ENCODE data around the gene KRT5.

DNA sequence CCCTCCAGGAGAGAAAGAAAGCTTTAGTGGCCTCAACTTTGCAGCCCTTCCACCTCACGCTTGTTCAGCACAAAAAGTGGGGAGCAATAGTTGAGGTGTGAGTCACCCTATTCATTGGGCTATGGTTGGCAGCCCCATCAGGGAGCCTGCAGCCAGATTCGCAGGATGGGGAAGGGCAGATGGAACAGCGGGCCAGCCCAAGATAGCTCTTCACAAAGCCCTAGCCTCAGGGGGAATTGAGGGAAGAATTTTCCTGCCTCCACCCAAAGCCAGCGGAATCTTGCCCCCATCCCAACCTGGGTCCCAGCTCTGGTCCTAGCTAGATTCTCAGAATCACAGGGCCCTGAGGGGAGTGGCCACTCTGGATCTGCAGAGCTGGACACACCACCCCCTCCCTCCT is 3.6 kb upstream of the KRT5 start:
- TF ChIP-seq, protein P1, sequence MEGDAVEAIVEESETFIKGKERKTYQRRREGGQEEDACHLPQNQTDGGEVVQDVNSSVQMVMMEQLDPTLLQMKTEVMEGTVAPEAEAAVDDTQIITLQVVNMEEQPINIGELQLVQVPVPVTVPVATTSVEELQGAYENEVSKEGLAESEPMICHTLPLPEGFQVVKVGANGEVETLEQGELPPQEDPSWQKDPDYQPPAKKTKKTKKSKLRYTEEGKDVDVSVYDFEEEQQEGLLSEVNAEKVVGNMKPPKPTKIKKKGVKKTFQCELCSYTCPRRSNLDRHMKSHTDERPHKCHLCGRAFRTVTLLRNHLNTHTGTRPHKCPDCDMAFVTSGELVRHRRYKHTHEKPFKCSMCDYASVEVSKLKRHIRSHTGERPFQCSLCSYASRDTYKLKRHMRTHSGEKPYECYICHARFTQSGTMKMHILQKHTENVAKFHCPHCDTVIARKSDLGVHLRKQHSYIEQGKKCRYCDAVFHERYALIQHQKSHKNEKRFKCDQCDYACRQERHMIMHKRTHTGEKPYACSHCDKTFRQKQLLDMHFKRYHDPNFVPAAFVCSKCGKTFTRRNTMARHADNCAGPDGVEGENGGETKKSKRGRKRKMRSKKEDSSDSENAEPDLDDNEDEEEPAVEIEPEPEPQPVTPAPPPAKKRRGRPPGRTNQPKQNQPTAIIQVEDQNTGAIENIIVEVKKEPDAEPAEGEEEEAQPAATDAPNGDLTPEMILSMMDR (conservative IDR thresholded peaks at IDR 0.05; ENCODE audit: low read depth, low read length) = no peak
- TF ChIP-seq EZH2 (IDR thresholded peaks at IDR 0.05; ENCODE audit: borderline replicate concordance, low read depth, low read length, poor library complexity, severe bottlenecking) = no peak

Data from A673 (cell line).